ENCODE data around the gene DAW1. TPM values are rescaled to one million over a fixed set of nuclear protein-coding genes. Genes with fewer than 3 reads are reported as not detected.

Gene DAW1, protein sequence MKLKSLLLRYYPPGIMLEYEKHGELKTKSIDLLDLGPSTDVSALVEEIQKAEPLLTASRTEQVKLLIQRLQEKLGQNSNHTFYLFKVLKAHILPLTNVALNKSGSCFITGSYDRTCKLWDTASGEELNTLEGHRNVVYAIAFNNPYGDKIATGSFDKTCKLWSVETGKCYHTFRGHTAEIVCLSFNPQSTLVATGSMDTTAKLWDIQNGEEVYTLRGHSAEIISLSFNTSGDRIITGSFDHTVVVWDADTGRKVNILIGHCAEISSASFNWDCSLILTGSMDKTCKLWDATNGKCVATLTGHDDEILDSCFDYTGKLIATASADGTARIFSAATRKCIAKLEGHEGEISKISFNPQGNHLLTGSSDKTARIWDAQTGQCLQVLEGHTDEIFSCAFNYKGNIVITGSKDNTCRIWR
- 0.13 and 0.26 TPM in 2 replicates for total RNA-seq

GRCh38 chr2:227871375-227871791 is at the start of gene DAW1:
Gene DAW1, plus strand, starts transcription at chr2:227871631. Its CDS starts 59 bp downstream, at chr2:227871690.
- TF ChIP-seq, protein P1, sequence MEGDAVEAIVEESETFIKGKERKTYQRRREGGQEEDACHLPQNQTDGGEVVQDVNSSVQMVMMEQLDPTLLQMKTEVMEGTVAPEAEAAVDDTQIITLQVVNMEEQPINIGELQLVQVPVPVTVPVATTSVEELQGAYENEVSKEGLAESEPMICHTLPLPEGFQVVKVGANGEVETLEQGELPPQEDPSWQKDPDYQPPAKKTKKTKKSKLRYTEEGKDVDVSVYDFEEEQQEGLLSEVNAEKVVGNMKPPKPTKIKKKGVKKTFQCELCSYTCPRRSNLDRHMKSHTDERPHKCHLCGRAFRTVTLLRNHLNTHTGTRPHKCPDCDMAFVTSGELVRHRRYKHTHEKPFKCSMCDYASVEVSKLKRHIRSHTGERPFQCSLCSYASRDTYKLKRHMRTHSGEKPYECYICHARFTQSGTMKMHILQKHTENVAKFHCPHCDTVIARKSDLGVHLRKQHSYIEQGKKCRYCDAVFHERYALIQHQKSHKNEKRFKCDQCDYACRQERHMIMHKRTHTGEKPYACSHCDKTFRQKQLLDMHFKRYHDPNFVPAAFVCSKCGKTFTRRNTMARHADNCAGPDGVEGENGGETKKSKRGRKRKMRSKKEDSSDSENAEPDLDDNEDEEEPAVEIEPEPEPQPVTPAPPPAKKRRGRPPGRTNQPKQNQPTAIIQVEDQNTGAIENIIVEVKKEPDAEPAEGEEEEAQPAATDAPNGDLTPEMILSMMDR (IDR thresholded peaks at IDR 0.05; ENCODE audit: insufficient read depth, low read length, severe bottlenecking) = no peak
- no peak for FAIRE-seq
- Histone ChIP-seq H3K36me3 (ENCODE audit: control insufficient read depth, insufficient read depth, low read length) (no peaks in the 10 kb centered on the region), H3K4me3 (ENCODE audit: low read depth, low read length) (peak within 1 kb of the TSS; percentile 21), H3K27me3 (ENCODE audit: control insufficient read depth, insufficient read depth, low read length) (no peaks in the 10 kb centered on the region)
- DNase-seq (ENCODE audit: low read depth) = no peak

DNA sequence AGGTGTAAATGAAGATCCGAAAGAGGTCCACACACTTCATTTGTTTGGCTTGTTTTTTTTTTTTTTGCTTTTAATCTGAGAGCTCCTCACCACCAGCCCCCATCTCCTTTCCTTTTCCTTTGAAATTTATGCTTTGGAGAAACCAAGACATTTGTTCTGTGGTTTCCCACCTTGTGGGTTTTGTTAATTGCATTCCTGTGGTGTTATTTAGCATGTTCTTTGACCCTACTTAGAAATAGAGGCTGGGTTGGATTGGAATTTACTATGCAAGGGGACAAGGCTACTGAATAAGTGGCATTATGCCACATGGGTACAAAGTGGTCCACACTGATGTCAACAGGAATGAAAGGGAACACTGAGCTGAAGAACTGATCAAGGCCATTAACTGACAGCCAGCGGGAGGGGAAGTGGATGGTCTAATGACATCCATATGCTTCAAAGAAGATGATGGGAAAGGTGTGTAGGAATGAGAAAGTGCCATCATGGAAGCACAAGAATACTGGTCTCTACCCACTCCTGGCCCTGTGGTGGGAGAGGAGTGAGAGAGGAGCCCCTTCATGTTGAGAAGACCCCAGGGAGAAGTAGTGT is 48.9 kb upstream of the DAW1 start:
- FAIRE-seq = no peak
- Histone ChIP-seq H3K27me3 (ENCODE audit: control insufficient read depth, insufficient read depth, low read length) (no peaks in the 10 kb centered on the region), H3K4me3 (ENCODE audit: low read depth, low read length) (no peak overlapping the region), H3K36me3 (ENCODE audit: control insufficient read depth, insufficient read depth, low read length) (no peaks in the 10 kb centered on the region)
- TF ChIP-seq, protein P1 (IDR thresholded peaks at IDR 0.05; ENCODE audit: insufficient read depth, low read length, severe bottlenecking) = no peak
- DNase-seq (ENCODE audit: low read depth) = no peak

GRCh38 chr2:227823922-227824321 is 47.5 kb upstream of the DAW1 start:
- no peaks in the 10 kb centered on the region for H3K27me3 ChIP-seq (ENCODE audit: control insufficient read depth, insufficient read depth, low read length)
- FAIRE-seq (no peak), DNase-seq (ENCODE audit: low read depth) (no peak)

GRCh38 chr2:227824711-227825110 is 46.7 kb upstream of the DAW1 start:
- TF ChIP-seq, protein P1 (IDR thresholded peaks at IDR 0.05; ENCODE audit: insufficient read depth, low read length, severe bottlenecking) = no peak
- Histone ChIP-seq H3K27me3 (ENCODE audit: control insufficient read depth, insufficient read depth, low read length) (no peaks in the 10 kb centered on the region), H3K36me3 (ENCODE audit: control insufficient read depth, insufficient read depth, low read length) (no peaks in the 10 kb centered on the region), H3K4me3 (ENCODE audit: low read depth, low read length) (no peak overlapping the region)
- FAIRE-seq (no peak), DNase-seq (ENCODE audit: low read depth) (no peak)

More at GRCh38 chr2:227823922-227824321, 47.5 kb upstream of the DAW1 start:
- Histone ChIP-seq H3K4me3 (ENCODE audit: low read depth, low read length) (no peak overlapping the region), H3K36me3 (ENCODE audit: control insufficient read depth, insufficient read depth, low read length) (no peaks in the 10 kb centered on the region)
- TF ChIP-seq, protein P1 (IDR thresholded peaks at IDR 0.05; ENCODE audit: insufficient read depth, low read length, severe bottlenecking) = no peak

DNA sequence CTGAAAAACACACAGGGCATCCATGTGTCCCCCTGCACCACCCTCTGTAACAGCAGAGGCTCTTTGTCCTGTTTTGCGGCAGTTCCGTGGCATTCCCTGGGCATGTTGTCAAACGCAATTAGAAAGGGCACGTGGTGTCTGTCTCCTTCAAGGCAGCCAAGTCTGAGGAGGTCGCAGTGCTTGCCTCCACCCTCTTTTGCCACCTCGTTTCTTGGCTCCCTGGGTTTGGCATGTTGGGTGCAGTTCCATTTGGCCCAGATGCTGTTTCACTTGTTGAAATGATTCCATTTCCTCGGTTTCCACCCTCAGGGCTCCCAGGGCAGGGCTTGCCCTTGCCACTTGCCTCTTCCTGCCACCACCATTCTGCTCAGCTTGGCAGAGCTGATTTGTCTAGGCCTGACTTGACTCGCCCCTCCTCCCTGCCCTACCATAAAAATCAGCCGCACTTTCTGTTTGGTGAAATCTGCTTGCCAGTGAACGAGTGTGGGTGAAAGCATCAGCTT is 45.4 kb upstream of the DAW1 start:
- Histone ChIP-seq H3K36me3 (ENCODE audit: control insufficient read depth, insufficient read depth, low read length) (no peaks in the 10 kb centered on the region), H3K27me3 (ENCODE audit: control insufficient read depth, insufficient read depth, low read length) (no peaks in the 10 kb centered on the region), H3K4me3 (ENCODE audit: low read depth, low read length) (no peak overlapping the region)
- DNase-seq (ENCODE audit: low read depth) = peak; percentile 65
- peak; percentile 43 for FAIRE-seq
- TF ChIP-seq, protein P1 (IDR thresholded peaks at IDR 0.05; ENCODE audit: insufficient read depth, low read length, severe bottlenecking) = no peak

All from bronchial epithelial cell (primary cell).